ENCODE results near the gene DR1. TPM values are rescaled to one million over a fixed set of nuclear protein-coding genes. Genes with fewer than 3 reads are reported as not detected.

The DR1 gene
- total RNA-seq, 1 experiment from 2014 or later: 87.3 TPM

GRCh38 chr1:93324486-93325464, 20.9 kb upstream of the DR1 start:
- H3K9ac ChIP-seq (ENCODE audit: extremely low read depth, insufficient read length, low read length): no peak overlapping the region

More at GRCh38 chr1:93324486-93325464, 20.9 kb upstream of the DR1 start:
- DNase-seq: no peak
- TF ChIP-seq, protein P1, sequence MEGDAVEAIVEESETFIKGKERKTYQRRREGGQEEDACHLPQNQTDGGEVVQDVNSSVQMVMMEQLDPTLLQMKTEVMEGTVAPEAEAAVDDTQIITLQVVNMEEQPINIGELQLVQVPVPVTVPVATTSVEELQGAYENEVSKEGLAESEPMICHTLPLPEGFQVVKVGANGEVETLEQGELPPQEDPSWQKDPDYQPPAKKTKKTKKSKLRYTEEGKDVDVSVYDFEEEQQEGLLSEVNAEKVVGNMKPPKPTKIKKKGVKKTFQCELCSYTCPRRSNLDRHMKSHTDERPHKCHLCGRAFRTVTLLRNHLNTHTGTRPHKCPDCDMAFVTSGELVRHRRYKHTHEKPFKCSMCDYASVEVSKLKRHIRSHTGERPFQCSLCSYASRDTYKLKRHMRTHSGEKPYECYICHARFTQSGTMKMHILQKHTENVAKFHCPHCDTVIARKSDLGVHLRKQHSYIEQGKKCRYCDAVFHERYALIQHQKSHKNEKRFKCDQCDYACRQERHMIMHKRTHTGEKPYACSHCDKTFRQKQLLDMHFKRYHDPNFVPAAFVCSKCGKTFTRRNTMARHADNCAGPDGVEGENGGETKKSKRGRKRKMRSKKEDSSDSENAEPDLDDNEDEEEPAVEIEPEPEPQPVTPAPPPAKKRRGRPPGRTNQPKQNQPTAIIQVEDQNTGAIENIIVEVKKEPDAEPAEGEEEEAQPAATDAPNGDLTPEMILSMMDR (conservative IDR thresholded peaks at IDR 0.05): no peak
- Histone ChIP-seq H2AFZ (ENCODE audit: low read length) (no peak overlapping the region), H3K56ac (ENCODE audit: insufficient read length, low read depth, low read length) (no peak overlapping the region), H3T11ph (ENCODE audit: low read length) (no peak overlapping the region), H3K79me1 (ENCODE audit: insufficient read depth, low read depth, low read length, poor library complexity, severe bottlenecking) (no peaks in the 10 kb centered on the region), H4K5ac (ENCODE audit: insufficient read length, low read depth, low read length) (no peak overlapping the region), H3K23ac (ENCODE audit: insufficient read length, low read depth, low read length) (no peak overlapping the region), H3K27me3 (ENCODE audit: insufficient read depth, low read length) (no peaks in the 10 kb centered on the region), H3K4ac (ENCODE audit: low read depth, low read length) (no peak overlapping the region), H2BK120ac (ENCODE audit: low read depth, low read length, poor library complexity, severe bottlenecking) (no peak overlapping the region), H2BK20ac (ENCODE audit: low read depth, low read length, poor library complexity, severe bottlenecking) (no peak overlapping the region), H4K8ac (replicated peaks; ENCODE audit: insufficient read length, low read depth, low read length) (no peak overlapping the region), H4K20me1 (ENCODE audit: control insufficient read depth, insufficient read depth, insufficient read length) (no peaks in the 10 kb centered on the region), H4K91ac (ENCODE audit: insufficient read length, low read depth, low read length) (no peak overlapping the region), H3K79me2 (ENCODE audit: insufficient read depth, low read length) (no peaks in the 10 kb centered on the region; the same call in 1 of the 2 replicates), H3K18ac (ENCODE audit: insufficient read length, low read depth, low read length) (no peak overlapping the region), H2BK5ac (ENCODE audit: insufficient read length, low read length) (no peak overlapping the region), H3K27ac (ENCODE audit: insufficient read length, low read depth, low read length) (no peak overlapping the region), H2BK12ac (ENCODE audit: insufficient read length, low read depth, low read length) (no peak overlapping the region), H2AK5ac (ENCODE audit: insufficient read length, low read length) (no peak overlapping the region), H3K4me2 (ENCODE audit: insufficient read depth, insufficient read length, low read length) (no peak overlapping the region), H3K9me3 (ENCODE audit: control insufficient read depth, low read depth, low read length) (no peaks in the 10 kb centered on the region), H3K23me2 (ENCODE audit: insufficient read length, low read depth, low read length, poor library complexity, severe bottlenecking) (no peaks in the 10 kb centered on the region), H3K14ac (ENCODE audit: insufficient read depth, low read length) (no peak overlapping the region), H2BK15ac (ENCODE audit: low read depth, low read length) (no peak overlapping the region), H3K4me1 (ENCODE audit: insufficient read depth, low read length) (no peaks in the 10 kb centered on the region)
- WGBS (ENCODE audit: extremely low coverage, insufficient read length, low lambda C conversion rate): no CpG with 5 or more reads among the region's 8 CpGs
- Mint-ChIP-seq H3K9me3 (peaks cover 9 to 13% of the 10 kb centered on the region in 2 experiments), H3K4me1 (peaks cover 19 to 22% of the 10 kb centered on the region in 2 experiments), H3K27ac (no peak overlapping the region), H3K4me3 (no peak overlapping the region), H3K27me3 (ENCODE audit: low read depth) (no peaks in the 10 kb centered on the region), H3K36me3 (ENCODE audit: insufficient read depth in 1 of 3, low read depth in 3 of 3) (peaks cover 1 to 18% (median 10%) of the 10 kb centered on the region in 3 experiments)

Measured in H9 (cell line).